Measurements from ENCODE around the gene LSG1. TPM values are rescaled to one million over a fixed set of nuclear protein-coding genes. Genes with fewer than 3 reads are reported as not detected.

LSG1 gene
- total and polyA plus RNA-seq, 2 experiments from 2014 or later: 49.2 to 57.1 TPM

- no peak overlapping the region for H3K27ac Mint-ChIP-seq
- no peak overlapping the region for H3K4me3 ChIP-seq
- H2AFZ ChIP-seq: no peak overlapping the region
- no peak for DNase-seq (ENCODE audit: low spot score)
- no peak overlapping the region for H3K4me3 Mint-ChIP-seq
- H3K79me2 ChIP-seq (replicated peaks; ENCODE audit: insufficient read depth): no peaks in the 10 kb centered on the region
- no peaks in the 10 kb centered on the region for H3K36me3 Mint-ChIP-seq (ENCODE audit: low read depth)
- H3K27ac ChIP-seq (ENCODE audit: low read depth): no peak overlapping the region
- no peaks in the 10 kb centered on the region for H3K4me1 Mint-ChIP-seq
- H3K27me3 Mint-ChIP-seq (ENCODE audit: insufficient read depth, low read depth, poor library complexity): peaks cover 5% of the 10 kb centered on the region
- H3K27me3 ChIP-seq (ENCODE audit: insufficient read depth): no peaks in the 10 kb centered on the region
- no peaks in the 10 kb centered on the region for H3F3A ChIP-seq (replicated peaks; ENCODE audit: low read depth)
- TF ChIP-seq REST (IDR thresholded peaks at IDR 0.05; ENCODE audit: unreplicated experiment) (no peak), EZH2 (IDR thresholded peaks at IDR 0.05; ENCODE audit: low read depth, unreplicated experiment) (no peak), CREB1 (CRISPR knock-in tag; IDR thresholded peaks at IDR 0.05; ENCODE audit: low read depth) (no peak), STAT1 (IDR thresholded peaks at IDR 0.05; ENCODE audit: unreplicated experiment) (no peak), POLR2AphosphoS5 (IDR thresholded peaks at IDR 0.05; ENCODE audit: low read depth) (no peak), EZH2phosphoT487 (IDR thresholded peaks at IDR 0.05; ENCODE audit: unreplicated experiment) (no peak), ZNF462 (CRISPR knock-in tag; IDR thresholded peaks at IDR 0.05) (no peak), ETS1 (IDR thresholded peaks at IDR 0.05) (no peak), CTCF (conservative IDR thresholded peaks at IDR 0.05; ENCODE audit: low read depth in 2 of 2) (no peak), ZNF114 (CRISPR knock-in tag; IDR thresholded peaks at IDR 0.05) (no peak), NANOG (IDR thresholded peaks at IDR 0.05; ENCODE audit: borderline replicate concordance) (no peak), ZNF331 (CRISPR knock-in tag; IDR thresholded peaks at IDR 0.05; ENCODE audit: low read depth) (no peak), JUNB (IDR thresholded peaks at IDR 0.05; ENCODE audit: unreplicated experiment) (no peak)
- no peaks in the 10 kb centered on the region for H3K4me1 ChIP-seq (ENCODE audit: insufficient read depth)
- H3K4me2 ChIP-seq: no peak overlapping the region
- no peak for ATAC-seq
- no peaks in the 10 kb centered on the region for H3K9me3 Mint-ChIP-seq
- H3K9me2 ChIP-seq (ENCODE audit: insufficient read depth): no peaks in the 10 kb centered on the region
- H3K36me3 ChIP-seq (ENCODE audit: insufficient read depth): no peaks in the 10 kb centered on the region
- H4K20me1 ChIP-seq (replicated peaks; ENCODE audit: insufficient read depth): no peaks in the 10 kb centered on the region
These were observed 78.9 kb downstream of the LSG1 start for GRCh38 chr3:194592798-194593752.
